GOT3 (cell line): Measurements from ENCODE around the gene ISYNA1.
A peak's percentile ranks its signal among the peaks of the same experiment; 100 is the strongest.

Experiments
- DNase-seq: peaks from one replicate; lab custom pipeline; 2025; ENCODE audit warnings: mixed read lengths; lab: John Stamatoyannopoulos, UW

Gene ISYNA1

DNA sequence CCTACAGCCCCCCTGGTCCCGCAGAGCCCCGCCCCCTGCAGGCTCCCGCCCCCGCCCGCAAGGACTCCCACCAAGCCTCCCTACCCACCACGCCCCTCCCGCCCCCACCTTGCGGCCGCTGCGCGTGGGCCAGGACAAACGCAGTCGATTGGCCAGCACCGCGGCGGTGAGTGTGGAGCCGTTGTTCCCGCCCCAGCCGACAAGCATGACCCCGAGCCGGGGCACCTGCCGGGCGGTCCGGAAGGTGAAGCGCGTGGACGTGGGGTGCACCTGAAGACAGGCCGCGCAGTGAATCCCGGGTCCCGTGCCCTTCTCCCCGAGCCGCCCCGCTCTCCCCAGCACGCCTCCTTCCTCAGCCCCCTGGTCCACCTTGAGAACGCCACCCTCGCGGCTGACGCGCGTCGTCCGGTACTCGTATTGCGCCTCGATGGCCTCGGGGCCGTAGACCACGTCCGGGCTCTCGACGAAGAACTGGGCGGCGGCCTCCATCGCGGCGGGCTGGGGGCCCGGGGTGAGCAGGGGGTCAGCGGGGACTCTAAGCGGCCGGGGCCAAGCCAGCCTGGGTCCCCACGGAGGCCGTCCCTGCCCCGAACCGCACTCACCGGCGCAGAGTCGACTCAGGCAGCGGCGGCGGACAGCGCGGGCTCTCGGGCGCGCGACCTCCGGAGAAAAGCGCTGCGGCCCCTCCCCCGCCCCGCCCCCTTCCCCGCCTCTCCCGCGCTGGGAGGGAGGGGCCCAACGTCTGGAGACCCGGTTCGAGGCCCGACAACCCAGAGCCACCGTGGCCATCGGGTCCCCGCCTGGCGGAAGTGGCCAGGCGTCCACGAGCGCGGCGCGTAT, at the start of gene ISYNA1:
ISYNA1 (minus strand) TSS at position 643 of the 840 bp plus-strand sequence; CDS start at position 489, 154 bp downstream.
- DNase-seq: no peak

DNA sequence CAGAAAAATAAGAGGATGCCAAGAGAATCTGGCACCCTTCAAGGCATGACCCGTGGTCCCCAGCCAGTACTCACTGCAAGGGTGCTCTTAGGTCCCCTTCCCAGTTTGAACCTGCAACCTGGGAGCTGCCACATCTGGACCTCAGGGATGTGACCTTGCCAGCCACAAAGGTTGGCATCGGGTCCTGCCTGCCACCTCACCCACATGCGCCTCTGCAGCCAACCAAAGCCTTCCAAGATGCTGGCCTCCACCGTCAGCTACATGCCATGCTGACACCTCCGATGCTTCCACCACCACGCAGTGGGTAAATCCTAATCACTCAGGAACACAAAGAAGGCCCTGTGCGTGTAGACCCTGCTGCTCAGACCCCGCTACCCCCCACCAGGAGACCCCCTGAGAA, 48.8 kb upstream of the ISYNA1 start:
- DNase-seq: no peak

DNA sequence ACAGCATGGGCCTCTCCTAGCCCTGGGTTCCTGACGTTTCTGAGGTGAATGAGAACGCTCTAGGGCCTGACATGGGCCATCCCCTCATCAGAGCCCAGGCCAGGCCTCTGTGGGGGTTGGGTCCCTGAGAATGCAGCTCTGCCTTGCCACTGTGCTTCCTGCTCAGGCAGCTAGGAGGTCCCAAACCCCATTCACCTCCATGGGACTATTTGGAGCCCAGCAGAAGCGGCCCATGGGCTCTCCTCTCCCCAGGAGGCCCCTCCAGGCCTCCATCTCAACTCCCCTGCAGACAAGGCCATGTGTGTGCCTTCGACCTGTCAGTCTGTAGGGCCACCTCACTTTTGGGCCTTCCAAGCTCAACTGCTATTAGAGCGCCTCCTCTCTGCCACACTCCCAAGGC, 47.1 kb upstream of the ISYNA1 start:
- DNase-seq: no peak

- DNase-seq: no peak
These were observed 45.4 kb upstream of the ISYNA1 start for GRCh38 chr19:18483119-18483890.

GRCh38 chr19:18481505-18482222, 43.7 kb upstream of the ISYNA1 start:
- DNase-seq: no peak

DNA sequence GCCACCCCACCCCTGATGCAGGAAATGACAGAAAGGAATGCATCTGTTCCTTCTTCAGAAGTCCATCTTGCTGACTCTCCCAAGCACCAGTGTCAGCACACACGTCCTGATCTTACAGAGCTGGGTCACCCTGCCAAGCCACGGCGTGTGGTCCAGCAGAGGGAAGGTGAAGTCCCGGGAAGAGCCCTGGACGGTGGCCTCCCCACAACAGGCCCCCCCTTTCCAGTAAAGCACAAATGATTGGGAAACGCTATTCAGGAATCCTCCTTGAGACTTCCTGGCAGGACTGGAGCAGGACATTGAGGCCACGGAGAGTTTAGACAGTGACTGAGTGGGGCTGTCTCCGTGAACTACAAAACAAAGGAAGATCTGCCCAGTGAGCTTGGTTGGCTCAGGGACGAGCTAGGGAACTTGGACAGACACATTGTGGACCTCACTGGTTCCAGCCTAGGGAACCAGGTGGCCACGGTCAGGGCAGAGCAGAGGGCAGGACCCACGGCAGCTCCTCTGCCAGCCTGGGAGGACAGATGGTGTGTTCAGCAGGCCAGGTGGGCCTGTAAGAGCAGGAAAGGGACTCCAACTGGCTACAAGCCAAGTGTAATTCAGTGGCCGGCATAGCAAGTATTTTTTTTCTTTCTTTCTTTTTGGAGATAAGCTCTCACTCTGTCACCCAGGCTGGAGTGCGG, 42.2 kb upstream of the ISYNA1 start:
- no peak for DNase-seq

DNA sequence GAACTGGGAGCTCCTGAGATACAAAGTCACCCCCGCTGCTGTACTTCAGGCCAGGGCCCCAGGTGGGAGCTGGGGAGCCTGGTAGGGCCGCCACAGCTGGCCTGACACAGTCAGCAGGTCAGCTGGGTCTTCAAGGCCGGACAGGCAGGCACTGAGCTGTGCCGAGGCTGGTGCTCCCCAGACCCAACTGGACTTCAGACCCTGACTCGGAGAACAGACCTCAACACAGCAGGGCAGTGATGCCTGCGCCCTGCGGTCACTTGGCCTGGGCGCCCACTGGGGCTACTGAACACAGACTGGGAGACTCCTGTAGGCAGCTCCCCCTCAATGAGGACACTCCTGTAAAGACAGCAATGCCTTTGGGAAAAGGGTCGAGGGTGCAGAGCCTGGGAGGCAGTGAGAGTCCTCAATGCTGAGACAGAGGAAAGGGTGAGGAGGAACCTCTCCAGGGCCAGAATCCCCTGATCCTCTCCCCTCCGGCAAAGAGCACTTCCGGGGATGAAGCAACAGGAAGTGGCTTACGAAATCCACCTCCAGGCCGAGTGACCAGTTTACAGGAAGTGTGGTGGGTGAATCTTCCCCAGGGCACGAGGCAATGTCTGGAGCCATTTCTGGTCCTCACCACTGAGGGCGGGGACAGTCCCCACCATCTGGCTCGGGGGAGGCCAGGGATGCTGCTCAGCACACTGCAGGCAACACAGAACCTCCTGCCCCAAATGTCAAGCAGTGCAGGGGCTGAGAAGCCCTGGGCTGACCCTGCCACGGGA, 40.8 kb upstream of the ISYNA1 start:
- peak; percentile 15 for DNase-seq

DNA sequence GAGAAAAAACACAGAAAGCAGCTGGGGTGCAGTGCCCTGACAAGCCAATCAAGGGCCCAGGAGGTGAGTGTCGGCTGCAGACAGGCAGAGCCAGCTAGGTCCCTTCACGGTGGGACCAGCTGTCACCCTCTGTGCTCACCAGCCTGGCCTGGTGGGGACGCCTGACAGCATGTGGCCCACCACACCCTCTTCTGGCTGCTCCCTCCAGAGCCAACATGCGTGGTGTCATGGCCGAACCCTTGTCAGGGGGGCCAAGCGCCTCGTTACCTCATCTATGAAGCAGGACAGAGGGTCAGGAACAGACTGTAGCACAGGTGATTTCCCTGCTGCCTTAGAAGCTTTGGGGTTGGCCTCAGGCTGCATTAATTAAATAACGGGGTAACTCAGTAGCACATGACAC, 40.0 kb upstream of the ISYNA1 start:
- no peak for DNase-seq

- no peak for DNase-seq
These were observed 39.3 kb upstream of the ISYNA1 start for GRCh38 chr19:18477042-18477779.

DNA sequence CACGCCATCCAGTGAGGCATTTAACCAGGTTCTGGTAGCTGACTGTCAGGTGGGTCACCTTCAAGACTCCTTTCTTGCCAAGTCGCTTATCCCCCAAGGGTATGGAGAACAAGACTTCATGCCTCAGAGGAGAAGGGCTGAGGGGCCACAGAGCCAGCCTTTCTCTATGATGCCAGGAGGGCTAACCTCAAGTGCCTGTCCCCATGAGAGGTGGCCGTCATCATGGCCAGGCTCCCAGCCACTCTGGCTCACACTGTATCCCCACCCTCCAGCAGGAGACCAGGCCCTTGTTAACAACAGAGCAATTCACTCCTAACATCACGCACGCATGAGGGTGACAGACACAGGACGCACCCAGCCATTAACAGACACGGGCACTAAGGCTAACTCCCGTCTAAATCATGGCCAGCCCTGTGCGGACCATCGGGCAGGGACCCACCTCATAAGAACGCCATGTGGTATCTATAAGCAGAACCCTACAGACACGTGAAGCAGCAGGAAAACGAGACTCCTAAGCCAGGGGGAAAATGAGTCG, 38.6 kb upstream of the ISYNA1 start:
- no peak for DNase-seq

- DNase-seq: no peak
These were observed 37.9 kb upstream of the ISYNA1 start for GRCh38 chr19:18475762-18476331.

GRCh38 chr19:18475004-18475453, 37.1 kb upstream of the ISYNA1 start:
- no peak for DNase-seq

- no peak for DNase-seq
These were observed 36.5 kb upstream of the ISYNA1 start for GRCh38 chr19:18474366-18474887.

DNA sequence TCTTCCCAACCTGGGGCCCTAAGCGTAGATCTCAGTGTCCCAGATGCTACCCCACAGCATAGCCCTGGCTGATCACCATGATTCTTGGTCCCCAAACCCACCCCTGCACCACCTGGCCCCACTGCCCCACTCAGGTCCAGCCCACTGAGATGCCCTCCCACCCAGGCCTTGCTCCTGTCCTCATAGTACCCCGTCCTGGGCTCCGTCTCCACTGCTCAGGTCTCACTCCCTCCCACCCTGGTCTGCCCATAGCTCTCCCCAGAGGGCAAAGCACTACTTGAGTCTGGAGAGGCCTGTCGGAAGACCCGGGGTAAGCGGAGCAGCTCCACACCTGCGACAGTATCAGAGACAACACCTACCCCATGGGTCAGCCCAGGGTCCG, 35.8 kb upstream of the ISYNA1 start:
- no peak for DNase-seq

DNA sequence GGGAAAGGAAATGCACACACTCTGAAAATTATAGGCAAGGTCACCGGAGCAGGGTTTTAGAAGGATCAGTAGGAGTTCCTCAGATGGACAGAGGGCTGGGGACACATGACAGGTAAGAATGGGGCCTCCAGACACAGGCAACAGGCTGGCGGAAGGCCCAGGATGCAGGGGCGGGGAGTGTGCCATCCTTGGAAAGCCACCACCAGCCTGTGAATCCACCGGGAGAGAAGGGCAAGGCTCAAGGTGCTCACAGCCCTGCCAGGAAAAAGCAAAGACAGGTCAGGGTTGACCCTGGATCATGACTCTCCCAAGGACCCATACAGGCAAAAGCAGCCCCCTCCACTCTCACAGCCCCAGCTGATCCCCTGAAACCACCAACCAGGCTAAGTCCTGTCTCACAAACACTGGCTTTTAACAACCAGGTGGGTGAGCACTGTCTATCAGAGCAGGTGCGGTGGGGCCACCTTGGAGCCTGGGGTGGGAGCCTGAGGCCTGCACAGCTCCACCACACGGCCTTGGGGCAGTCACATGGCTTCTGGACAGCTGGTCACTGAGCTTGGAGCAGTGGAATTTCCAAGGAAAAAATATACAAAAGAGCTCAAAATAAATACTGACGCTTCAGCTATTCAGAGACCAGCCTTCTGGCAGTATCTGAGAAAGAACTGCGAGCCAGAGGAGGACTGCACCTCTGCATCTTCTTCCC, 35.2 kb upstream of the ISYNA1 start:
- no peak for DNase-seq

DNA sequence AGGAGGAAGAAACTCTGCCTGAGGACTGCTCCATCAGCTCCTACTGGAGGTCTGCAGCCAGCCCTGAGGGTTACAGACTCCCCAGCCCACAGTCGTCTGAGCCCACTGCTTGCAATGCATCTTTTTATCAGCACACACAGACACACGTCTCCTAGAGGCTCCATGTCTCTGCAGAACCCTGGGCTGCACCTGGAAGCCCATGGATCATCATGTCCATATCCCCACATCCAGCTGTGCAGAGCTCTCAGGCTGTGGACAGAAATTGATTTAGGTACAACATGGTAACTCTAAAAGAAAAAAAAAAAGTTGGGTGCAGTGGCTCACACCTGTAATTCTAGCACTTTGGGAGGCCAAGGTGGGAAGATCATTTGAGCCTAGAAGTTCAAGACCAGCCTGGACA, 32.9 kb upstream of the ISYNA1 start:
- DNase-seq: no peak

DNA sequence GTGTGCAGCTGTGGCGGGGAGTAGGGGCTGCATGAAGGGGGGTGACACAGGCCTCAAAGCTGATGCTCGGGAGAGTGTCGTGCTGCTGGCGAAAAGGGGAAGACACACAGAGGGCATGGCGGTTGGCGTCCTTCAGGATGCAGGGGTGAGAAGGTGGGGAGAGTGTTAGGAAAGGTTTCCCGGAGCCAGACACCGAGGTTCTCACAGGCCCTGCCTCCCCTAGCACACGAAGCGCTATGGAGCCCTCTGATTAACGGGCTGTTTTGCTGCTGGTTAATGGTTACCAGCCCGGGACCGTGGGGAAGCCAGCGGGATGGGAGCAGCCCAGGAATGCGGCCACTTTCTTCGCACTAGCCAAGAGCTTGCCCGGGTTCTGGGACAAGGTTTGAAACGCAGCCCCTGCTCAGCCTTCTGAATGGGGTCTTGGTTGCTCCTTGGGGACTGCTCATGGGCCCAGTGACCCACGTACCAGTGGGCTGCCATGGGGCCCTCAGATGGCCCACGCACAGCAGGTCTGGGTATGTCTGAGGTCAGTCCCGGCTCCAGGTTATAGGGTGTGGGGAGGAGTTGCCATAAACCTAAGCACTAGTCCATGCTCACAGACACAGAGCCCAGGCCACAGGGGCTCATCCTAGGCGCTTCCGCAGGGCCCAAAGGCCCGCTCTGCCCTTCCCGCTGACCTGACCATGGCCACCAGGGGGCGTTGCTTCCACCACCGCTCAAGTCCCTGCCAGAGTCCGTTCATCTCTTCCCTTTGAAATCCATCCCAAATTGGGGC, 31.3 kb upstream of the ISYNA1 start:
- no peak for DNase-seq

DNA sequence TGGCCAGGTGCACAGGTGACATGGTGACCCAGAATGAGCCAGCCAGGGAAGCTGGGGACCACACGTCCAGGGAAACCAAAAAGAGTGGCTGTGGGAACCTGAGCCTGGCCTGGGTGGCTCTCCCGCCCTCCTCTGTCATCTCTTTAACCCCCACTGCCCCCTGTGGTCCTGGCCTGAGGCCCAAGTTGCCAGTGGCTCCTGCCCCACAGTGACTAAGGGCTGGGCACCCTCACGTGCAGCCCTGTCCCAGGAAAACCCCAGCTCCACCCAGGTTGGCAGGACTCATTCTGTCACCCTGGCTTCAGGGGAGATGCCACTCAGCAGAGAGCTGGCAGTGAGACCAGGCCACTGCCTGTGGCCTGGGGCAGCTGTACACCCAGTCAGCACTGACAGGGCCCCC, 30.6 kb upstream of the ISYNA1 start:
- DNase-seq: no peak
